ENCODE data around the gene PTPRA. TPM values are rescaled to one million over a fixed set of nuclear protein-coding genes. Genes with fewer than 3 reads are reported as not detected.

The PTPRA gene
- total and polyA plus RNA-seq, 2 of the 13 experiments (the other 11 are each of a cell fraction or from before 2014, with no cell fraction given), result 47.2 to 127 TPM

GRCh38 chr20:2826655-2827054 is 46.6 kb upstream of the PTPRA start:
- no peaks in the 10 kb centered on the region for H3K9me3 ChIP-seq (ENCODE audit: low read length)
- no peak overlapping the region for H3K27ac ChIP-seq (ENCODE audit: extremely low read length, insufficient read depth, low read length)
- no peak for ATAC-seq
- H3K79me2 ChIP-seq (ENCODE audit: insufficient read depth, low read length), result no peaks in the 10 kb centered on the region
- no peak overlapping the region for H3K9ac ChIP-seq (ENCODE audit: insufficient read depth, low read depth, low read length)
- CTCF ChIA-PET (ENCODE audit: low intra/inter-chr PET ratio, low total read pairs), result no interaction called here
- H3K4me2 ChIP-seq (ENCODE audit: low read depth, low read length), result no peak overlapping the region
- peaks cover 6 to 15% of the 10 kb centered on the region in 2 experiments; a peak in 4 of 5 replicates for H3K27me3 ChIP-seq (ENCODE audit: control insufficient read depth in 1 of 2, insufficient read depth in 2 of 2, low read length in 2 of 2)
- POLR2A ChIA-PET, result no interaction called here
- TF ChIP-seq ZNF605 (CRISPR knock-in tag; IDR thresholded peaks at IDR 0.05) (no peak), CEBPB (IDR thresholded peaks at IDR 0.05; ENCODE audit: borderline replicate concordance, low read depth, low read length) (peak; percentile 51; the same call in 1 of the 2 replicates), ZNF282 (IDR thresholded peaks at IDR 0.05; ENCODE audit: partially characterized antibody) (no peak), KLF6 (CRISPR knock-in tag; IDR thresholded peaks at IDR 0.05) (no peak), U2AF1 (optimal IDR thresholded peaks at IDR 0.05; ENCODE audit: low read depth, low read length) (no peak)
- in situ Hi-C loops (cut with HindIII; ENCODE audit: extremely low pct_ligation_motif_present, low pct_unique_long_range_greater_than_20kb) (no loop called here), intact Hi-C loops (cut with micrococcal nuclease; ENCODE audit: unreplicated experiment) (no loop called here)
- BruUV-seq (replicated peaks), result no TSS peak
- H2AFZ ChIP-seq (ENCODE audit: low read length), result no peak overlapping the region
- no peaks in the 10 kb centered on the region for H3K36me3 ChIP-seq (replicated peaks in 1 of 2; ENCODE audit: control insufficient read depth in 1 of 2, insufficient read depth in 2 of 2, low read length in 2 of 2)
- no peak overlapping the region for H3K4me3 ChIP-seq (replicated peaks in 1 of 3; ENCODE audit: insufficient read depth in 1 of 3, low read depth in 2 of 3, low read length in 3 of 3)
- 45% methylated on average over 4 of the region's 4 CpGs for WGBS (ENCODE audit: low lambda C conversion rate)
- no peak for DNase-seq (ENCODE audit: low spot score)
- no peak for FAIRE-seq
- no peaks in the 10 kb centered on the region for H3K4me1 ChIP-seq (ENCODE audit: insufficient read depth, low read length)
- no peaks in the 10 kb centered on the region for H4K20me1 ChIP-seq (ENCODE audit: insufficient read depth, low read length)

- ATAC-seq (no peak; the same call in 2 of the 3 replicates), FAIRE-seq (no peak), DNase-seq (ENCODE audit: low spot score) (no peak)
- in situ Hi-C loops (cut with HindIII; ENCODE audit: extremely low pct_ligation_motif_present, low pct_unique_long_range_greater_than_20kb), result no loop called here
- CTCF ChIA-PET (ENCODE audit: low intra/inter-chr PET ratio, low total read pairs), result no interaction called here
- Histone ChIP-seq H3K9ac (ENCODE audit: insufficient read depth, low read depth, low read length) (no peak overlapping the region), H3K79me2 (ENCODE audit: insufficient read depth, low read length) (no peaks in the 10 kb centered on the region), H3K36me3 (replicated peaks in 1 of 2; ENCODE audit: control insufficient read depth in 1 of 2, insufficient read depth in 2 of 2, low read length in 2 of 2) (no peaks in the 10 kb centered on the region), H3K4me1 (ENCODE audit: insufficient read depth, low read length) (no peaks in the 10 kb centered on the region), H4K20me1 (ENCODE audit: insufficient read depth, low read length) (no peaks in the 10 kb centered on the region), H2AFZ (ENCODE audit: low read length) (no peak overlapping the region), H3K4me2 (ENCODE audit: low read depth, low read length) (no peak overlapping the region), H3K27me3 (ENCODE audit: control insufficient read depth in 1 of 2, insufficient read depth in 2 of 2, low read length in 2 of 2) (peaks cover 2 to 10% of the 10 kb centered on the region in 2 experiments; a peak in 4 of 5 replicates), H3K9me3 (ENCODE audit: low read length) (no peaks in the 10 kb centered on the region), H3K4me3 (replicated peaks in 1 of 3; ENCODE audit: insufficient read depth in 1 of 3, low read depth in 2 of 3, low read length in 3 of 3) (no peak overlapping the region), H3K27ac (ENCODE audit: extremely low read length, insufficient read depth, low read length) (no peak overlapping the region)
- POLR2A ChIA-PET, result no interaction called here
- BruUV-seq (replicated peaks), result no TSS peak
- WGBS (ENCODE audit: low lambda C conversion rate), result 35% methylated on average over 6 of the region's 6 CpGs
- intact Hi-C loops (cut with micrococcal nuclease; ENCODE audit: unreplicated experiment), result no loop called here
- TF ChIP-seq MTERF4 (CRISPR knock-in tag; IDR thresholded peaks at IDR 0.05), result no peak
- TF ChIP-seq FOSL1 (CRISPR knock-in tag; IDR thresholded peaks at IDR 0.05; ENCODE audit: borderline replicate concordance), result no peak
- no peak for TF ChIP-seq ZNF580 (CRISPR knock-in tag; IDR thresholded peaks at IDR 0.05; ENCODE audit: borderline replicate concordance, low read depth)
- TF ChIP-seq ZNF589 (CRISPR knock-in tag; conservative IDR thresholded peaks at IDR 0.05), result no peak
- TF ChIP-seq ZNF615 (CRISPR knock-in tag; IDR thresholded peaks at IDR 0.05; ENCODE audit: borderline replicate concordance), result no peak
- TF ChIP-seq GLI4 (CRISPR knock-in tag; IDR thresholded peaks at IDR 0.05; ENCODE audit: borderline replicate concordance), result no peak
- TF ChIP-seq ZNF274 (CRISPR knock-in tag; IDR thresholded peaks at IDR 0.05), result no peak
- no peak for TF ChIP-seq NBN (conservative IDR thresholded peaks at IDR 0.05)
- no peak for TF ChIP-seq XRCC5 (optimal IDR thresholded peaks at IDR 0.05; ENCODE audit: low read length)
- no peak for TF ChIP-seq NR3C1 (CRISPR knock-in tag; IDR thresholded peaks at IDR 0.05)
- no peak for TF ChIP-seq HNRNPK (IDR thresholded peaks at IDR 0.05; ENCODE audit: low read depth, low read length, poor library complexity, severe bottlenecking)
- TF ChIP-seq, protein P1, sequence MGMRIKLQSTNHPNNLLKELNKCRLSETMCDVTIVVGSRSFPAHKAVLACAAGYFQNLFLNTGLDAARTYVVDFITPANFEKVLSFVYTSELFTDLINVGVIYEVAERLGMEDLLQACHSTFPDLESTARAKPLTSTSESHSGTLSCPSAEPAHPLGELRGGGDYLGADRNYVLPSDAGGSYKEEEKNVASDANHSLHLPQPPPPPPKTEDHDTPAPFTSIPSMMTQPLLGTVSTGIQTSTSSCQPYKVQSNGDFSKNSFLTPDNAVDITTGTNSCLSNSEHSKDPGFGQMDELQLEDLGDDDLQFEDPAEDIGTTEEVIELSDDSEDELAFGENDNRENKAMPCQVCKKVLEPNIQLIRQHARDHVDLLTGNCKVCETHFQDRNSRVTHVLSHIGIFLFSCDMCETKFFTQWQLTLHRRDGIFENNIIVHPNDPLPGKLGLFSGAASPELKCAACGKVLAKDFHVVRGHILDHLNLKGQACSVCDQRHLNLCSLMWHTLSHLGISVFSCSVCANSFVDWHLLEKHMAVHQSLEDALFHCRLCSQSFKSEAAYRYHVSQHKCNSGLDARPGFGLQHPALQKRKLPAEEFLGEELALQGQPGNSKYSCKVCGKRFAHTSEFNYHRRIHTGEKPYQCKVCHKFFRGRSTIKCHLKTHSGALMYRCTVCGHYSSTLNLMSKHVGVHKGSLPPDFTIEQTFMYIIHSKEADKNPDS (CRISPR knock-in tag; IDR thresholded peaks at IDR 0.05), result no peak
- TF ChIP-seq SMARCE1 (IDR thresholded peaks at IDR 0.05; ENCODE audit: borderline replicate concordance), result no peak
Observed at GRCh38 chr20:2829376-2829775, 43.9 kb upstream of the PTPRA start.
